Ishikawa (cell line): ENCODE data around the gene SDK1.

Experiments
- CEBPB ChIP-seq: IDR thresholded peaks from 2 replicates; pipeline ENCODE4 v1.6.1; 2012
- CREB1 ChIP-seq: IDR thresholded peaks from 2 replicates; pipeline ENCODE4 v1.6.1; 2012; ENCODE audit warnings: low read depth
- EGR1 ChIP-seq: IDR thresholded peaks from 2 replicates; pipeline ENCODE4 v1.6.1; 2012
- EP300 ChIP-seq: IDR thresholded peaks from 2 replicates; pipeline ENCODE4 v1.6.1; 2012; ENCODE audit warnings: borderline replicate concordance
- FOXM1 ChIP-seq: IDR thresholded peaks from 2 replicates; pipeline ENCODE4 v1.6.1; 2012; ENCODE audit warnings: low read depth, borderline replicate concordance
- MAX ChIP-seq: IDR thresholded peaks from 2 replicates; pipeline ENCODE4 v1.6.1; 2012
- NFIC ChIP-seq: IDR thresholded peaks from 2 replicates; pipeline ENCODE4 v1.6.1; 2012
- RAD21 ChIP-seq: IDR thresholded peaks from 2 replicates; pipeline ENCODE4 v1.6.1; 2012; ENCODE audit warnings: low read depth
- REST ChIP-seq: IDR thresholded peaks from 2 replicates; pipeline ENCODE4 v1.6.1; 2012; ENCODE audit warnings: low read depth, mild to moderate bottlenecking
- TAF1 ChIP-seq: IDR thresholded peaks from 2 replicates; pipeline ENCODE4 v1.6.1; 2012; ENCODE audit warnings: low read depth, mild to moderate bottlenecking
- TCF12 ChIP-seq: IDR thresholded peaks from 2 replicates; pipeline ENCODE4 v1.6.1; 2012; ENCODE audit warnings: low read depth
- TEAD4 ChIP-seq: IDR thresholded peaks from 2 replicates; pipeline ENCODE4 v1.6.1; 2012
- USF1 ChIP-seq: IDR thresholded peaks from 2 replicates; pipeline ENCODE4 v1.6.1; 2012
- YY1 ChIP-seq: IDR thresholded peaks from 2 replicates; pipeline ENCODE4 v1.6.1; 2012; ENCODE audit warnings: low read depth
- ZBTB7A ChIP-seq: IDR thresholded peaks from 2 replicates; pipeline ENCODE4 v1.6.1; 2012; ENCODE audit warnings: low read depth

Gene SDK1

GRCh38 chr7:4133491-4134044 is 832.5 kb downstream of the SDK1 start:
- TF ChIP-seq FOXM1 (no peak), YY1 (no peak), TCF12 (no peak), EGR1 (no peak), REST (no peak)

- no peak for TF ChIP-seq FOXM1
- TF ChIP-seq TAF1: no peak
- TF ChIP-seq YY1: no peak
- no peak for TF ChIP-seq ZBTB7A
- no peak for TF ChIP-seq NFIC
- no peak for TF ChIP-seq EGR1
- TF ChIP-seq RAD21: no peak
- no peak for TF ChIP-seq USF1
- TF ChIP-seq EP300: no peak
- TF ChIP-seq TCF12: no peak
- TF ChIP-seq CREB1: no peak
- no peak for TF ChIP-seq TEAD4
- no peak for TF ChIP-seq MAX
- TF ChIP-seq REST: no peak
- TF ChIP-seq CEBPB: no peak
Measured at GRCh38 chr7:4134204-4134603, 833.2 kb downstream of the SDK1 start.

GRCh38 chr7:4134631-4135030 is 833.6 kb downstream of the SDK1 start:
- TF ChIP-seq TEAD4 (no peak), CREB1 (no peak), CEBPB (no peak), TAF1 (no peak)

- TF ChIP-seq USF1 (no peak), MAX (no peak), YY1 (no peak), RAD21 (no peak), REST (no peak), CREB1 (no peak), ZBTB7A (no peak), NFIC (no peak), EGR1 (no peak), TEAD4 (no peak), EP300 (no peak), CEBPB (no peak)
Measured at GRCh38 chr7:4135301-4135700, 834.2 kb downstream of the SDK1 start.

GRCh38 chr7:4136036-4136435 is 835.0 kb downstream of the SDK1 start:
- TF ChIP-seq REST (no peak), ZBTB7A (no peak), EGR1 (no peak), EP300 (no peak), TAF1 (no peak), USF1 (no peak), TCF12 (no peak), FOXM1 (no peak), CREB1 (no peak), RAD21 (no peak), NFIC (no peak), YY1 (no peak), TEAD4 (no peak)
